SK-N-SH treated with all-trans-retinoic acid at 6 μM for 48 hours (cell line): ENCODE data around the gene UBE3C.

Experiments used
- ARNTL ChIP-seq: fragments of 450-650 bp; formaldehyde crosslinking; IDR thresholded peaks from 2 replicates; pipeline ENCODE4 v1.5.0; 2020; ENCODE audit warnings: low read depth, mild to moderate bottlenecking, moderate library complexity, borderline replicate concordance
- BACH2 ChIP-seq: fragments of 250-450 bp; sonication (Bioruptor Pico); IDR thresholded peaks from 2 replicates; pipeline ENCODE4 v1.9.0; 2021; ENCODE audit warnings: mild to moderate bottlenecking, borderline replicate concordance
- CREB5 ChIP-seq: fragments of 250-450 bp; sonication (Bioruptor Pico); IDR thresholded peaks from 2 replicates; pipeline ENCODE4 v1.5.1; 2020; ENCODE audit warnings: low read depth, mild to moderate bottlenecking, moderate library complexity
- GLIS3 ChIP-seq: fragments of 250-450 bp; sonication (Bioruptor Pico); IDR thresholded peaks from 2 replicates; pipeline ENCODE4 v1.5.0; 2020; ENCODE audit warnings: mild to moderate bottlenecking, moderate library complexity
- PATZ1 ChIP-seq: fragments of 250-450 bp; sonication (Bioruptor Pico); IDR thresholded peaks from 2 replicates; pipeline ENCODE4 v1.8.0; 2020; ENCODE audit warnings: mild to moderate bottlenecking, moderate library complexity, borderline replicate concordance
- PPARA ChIP-seq: fragments of 250-450 bp; sonication (Bioruptor Pico); IDR thresholded peaks from 2 replicates; pipeline ENCODE4 v1.5.0; 2020; ENCODE audit warnings: mild to moderate bottlenecking, borderline replicate concordance
- RARB ChIP-seq: fragments of 250-450 bp; sonication (Bioruptor Pico); IDR thresholded peaks from 2 replicates; pipeline ENCODE4 v1.8.0; 2021; ENCODE audit warnings: mild to moderate bottlenecking, moderate library complexity
- SNAI2 ChIP-seq: fragments of 250-450 bp; sonication (Bioruptor Pico); IDR thresholded peaks from 2 replicates; pipeline ENCODE4 v1.5.0; 2020; ENCODE audit warnings: mild to moderate bottlenecking, moderate library complexity
- TCF4 ChIP-seq: fragments of 250-450 bp; sonication (Bioruptor Pico); IDR thresholded peaks from 2 replicates; pipeline ENCODE4 v1.8.0; 2021; ENCODE audit warnings: mild to moderate bottlenecking, moderate library complexity, borderline replicate concordance
- TOX ChIP-seq: fragments of 250-450 bp; sonication (Bioruptor Pico); IDR thresholded peaks from 2 replicates; pipeline ENCODE4 v1.8.0; 2021; ENCODE audit warnings: mild to moderate bottlenecking, moderate library complexity, borderline replicate concordance
- ZC3H10 ChIP-seq: fragments of 250-450 bp; sonication (Bioruptor Pico); IDR thresholded peaks from 2 replicates; pipeline ENCODE4 v1.5.1; 2021; ENCODE audit warnings: mild to moderate bottlenecking, moderate library complexity
- ZFP30 ChIP-seq: fragments of 450-650 bp; formaldehyde crosslinking; IDR thresholded peaks from 2 replicates; pipeline ENCODE4 v1.5.0; 2022; ENCODE audit warnings: mild to moderate bottlenecking, moderate library complexity
- ZNF70 ChIP-seq: fragments of 450-650 bp; formaldehyde crosslinking; IDR thresholded peaks from 2 replicates; pipeline ENCODE4 v1.5.0; 2020; ENCODE audit warnings: mild to moderate bottlenecking, moderate library complexity
- ZNF8 ChIP-seq: fragments of 450-650 bp; formaldehyde crosslinking; IDR thresholded peaks from 2 replicates; pipeline ENCODE4 v1.5.0; 2020; ENCODE audit warnings: mild to moderate bottlenecking, moderate library complexity

DNA sequence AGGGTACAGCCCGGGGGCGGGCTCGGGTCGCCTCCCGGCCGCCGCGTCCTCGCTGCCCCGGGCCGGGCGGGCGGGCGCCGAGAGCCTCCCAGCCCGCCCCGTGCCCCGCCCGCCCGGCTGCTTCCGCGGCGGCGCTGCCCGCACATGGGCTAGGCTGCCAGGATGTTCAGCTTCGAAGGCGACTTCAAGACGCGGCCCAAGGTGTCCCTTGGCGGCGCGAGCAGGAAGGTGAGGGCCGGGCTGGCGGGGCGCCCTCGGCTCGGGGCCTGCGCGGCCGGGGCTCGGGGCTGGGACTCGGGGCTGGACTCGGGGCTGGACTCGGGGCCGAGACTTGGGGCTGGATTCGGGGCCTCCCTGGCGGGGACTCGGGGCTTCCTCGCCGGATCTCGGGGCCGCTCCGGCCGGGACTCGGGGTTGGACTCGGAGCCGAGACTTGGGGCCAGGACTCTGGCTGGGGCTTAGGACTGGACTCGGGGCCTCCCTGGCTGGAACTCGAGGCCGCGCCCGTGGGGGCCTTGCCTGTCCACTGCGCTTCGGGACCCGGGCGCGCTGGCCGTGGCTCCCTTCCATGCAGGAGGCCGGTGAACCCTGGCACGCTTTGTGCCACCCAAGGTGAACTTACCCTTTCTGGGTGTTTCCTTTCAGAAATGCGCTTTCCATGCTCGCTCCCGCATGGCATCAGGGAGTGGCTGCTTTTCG lies 534 bp downstream of the UBE3C start:
- TF ChIP-seq PATZ1 (CRISPR knock-in tag) (no peak), ZNF8 (no peak), RARB (CRISPR knock-in tag) (no peak), ZFP30 (CRISPR knock-in tag) (no peak), TCF4 (CRISPR knock-in tag) (no peak), PPARA (CRISPR knock-in tag) (no peak), CREB5 (no peak), SNAI2 (no peak), BACH2 (CRISPR knock-in tag) (no peak), ARNTL (CRISPR knock-in tag) (no peak), ZNF70 (CRISPR knock-in tag) (no peak), GLIS3 (CRISPR knock-in tag) (no peak), TOX (no peak), ZC3H10 (CRISPR knock-in tag) (no peak)
